Measurements from ENCODE around the gene ARSJ.
A peak's percentile ranks its signal among the peaks of the same experiment; 100 is the strongest.
"Not testable (repeated sequence)": the region's sequence is repeated elsewhere in the genome, so short reads cannot be mapped to it uniquely, and the experiment has no call there.

Gene ARSJ

GRCh38 chr4:113979148-113979904 is at the start of gene ARSJ:
TSS of gene ARSJ (minus strand) at chr4:113979647. CDS start at chr4:113978834, 813 bp downstream.
- DNase-seq (ENCODE audit: low spot score) = peak; percentile 23

GRCh38 chr4:114028071-114028470 is 48.6 kb upstream of the ARSJ start:
- DNase-seq (ENCODE audit: low spot score) = no peak

- DNase-seq (ENCODE audit: low spot score) = no peak
These were observed 48.1 kb upstream of the ARSJ start for GRCh38 chr4:114027596-114027995.

GRCh38 chr4:114026447-114026846 is 47.0 kb upstream of the ARSJ start:
- no peak for DNase-seq (ENCODE audit: low spot score)

- DNase-seq (ENCODE audit: low spot score) = no peak
These were observed 45.8 kb upstream of the ARSJ start for GRCh38 chr4:114025176-114025777.

- no peak for DNase-seq (ENCODE audit: low spot score)
These were observed 42.0 kb upstream of the ARSJ start for GRCh38 chr4:114021451-114021850.

- no peak for DNase-seq (ENCODE audit: low spot score)
These were observed 40.5 kb upstream of the ARSJ start for GRCh38 chr4:114019969-114020358.

- DNase-seq (ENCODE audit: low spot score) = no peak
These were observed 40.0 kb upstream of the ARSJ start for GRCh38 chr4:114019276-114019968.

GRCh38 chr4:114017120-114017917 is 37.9 kb upstream of the ARSJ start:
- no peak for DNase-seq (ENCODE audit: low spot score)

- DNase-seq (ENCODE audit: low spot score) = no peak
These were observed 36.0 kb upstream of the ARSJ start for GRCh38 chr4:114015444-114015899.

GRCh38 chr4:114013201-114013600 is 33.8 kb upstream of the ARSJ start:
- not testable (repeated sequence) for DNase-seq (ENCODE audit: low spot score)

- DNase-seq (ENCODE audit: low spot score) = no peak
These were observed 33.3 kb upstream of the ARSJ start for GRCh38 chr4:114012749-114013148.

GRCh38 chr4:114005569-114006442 is 26.4 kb upstream of the ARSJ start:
- no peak for DNase-seq (ENCODE audit: low spot score)

GRCh38 chr4:114004483-114005226 is 25.2 kb upstream of the ARSJ start:
- not testable (repeated sequence) for DNase-seq (ENCODE audit: low spot score)

GRCh38 chr4:113998531-113998930 is 19.1 kb upstream of the ARSJ start:
- DNase-seq (ENCODE audit: low spot score) = no peak

- DNase-seq (ENCODE audit: low spot score) = no peak
These were observed 18.6 kb upstream of the ARSJ start for GRCh38 chr4:113998079-113998478.

- no peak for DNase-seq (ENCODE audit: low spot score)
These were observed 17.8 kb upstream of the ARSJ start for GRCh38 chr4:113997206-113997605.

GRCh38 chr4:113996599-113997177 is 17.2 kb upstream of the ARSJ start:
- no peak for DNase-seq (ENCODE audit: low spot score)

GRCh38 chr4:113993887-113994286 is 14.4 kb upstream of the ARSJ start:
- no peak for DNase-seq (ENCODE audit: low spot score)

- no peak for DNase-seq (ENCODE audit: low spot score)
These were observed 11.4 kb upstream of the ARSJ start for GRCh38 chr4:113990886-113991285.

Measured in pons (tissue), 1 donor.